PC-9 (cell line): ENCODE results near the gene C2CD2. TPM values are rescaled to one million over a fixed set of nuclear protein-coding genes. Genes with fewer than 3 reads are reported as not detected.

Experiments used
- BruUV-seq: library from RNA; stranded (reverse); fragments of 400-500 nt; replicated peaks from 2 replicates; lab custom pipeline; 2021; lab: Mats Ljungman, UMichigan
- CTCF ChIA-PET: fragments of 300-600 bp; sonication (Branson Sonifier 250); formaldehyde crosslinking; loops from one replicate; lab custom pipeline; 2022; ENCODE audit warnings: antibody characterized with exemption; lab: Charles Lee
- POLR2A ChIA-PET: fragments of 300-600 bp; sonication (Branson Sonifier 250); formaldehyde crosslinking; loops from one replicate; lab custom pipeline; 2022; ENCODE audit warnings: antibody characterized with exemption; ENCODE audit not compliant: unreplicated experiment; lab: Charles Lee
- DNase-seq, 2 experiments: peaks; one replicate each; pipeline versions ENCODE4 v3.0.0 to v3.0.0-alpha.2; 2015 to 2022; ENCODE audit warnings: mixed read lengths in 1 of 2
- H2AFZ ChIP-seq: fragments of 200-600 bp; sonication (generic); 2 replicates; pipeline ENCODE4 v1.8.1; 2017; ENCODE audit warnings: antibody characterized with exemption
- H3F3A ChIP-seq: fragments of 200-600 bp; sonication (generic); 2 replicates; pipeline ENCODE4 v1.8.1; 2017; ENCODE audit warnings: antibody characterized with exemption, mild to moderate bottlenecking, low read depth; ENCODE audit not compliant: insufficient read depth
- H3K27ac ChIP-seq: fragments of 200-600 bp; sonication (generic); 2 replicates; pipeline ENCODE4 v1.6.1; 2016; ENCODE audit warnings: mixed run types
- H3K27me3 ChIP-seq: fragments of 200-600 bp; sonication (generic); 2 replicates; pipeline ENCODE4 v1.6.1; 2016; ENCODE audit warnings: low read depth, mixed run types; ENCODE audit not compliant: insufficient read depth
- H3K36me3 ChIP-seq: fragments of 200-600 bp; sonication (generic); 2 replicates; pipeline ENCODE4 v1.6.1; 2016; ENCODE audit warnings: low read depth, mixed run types
- H3K4me1 ChIP-seq: fragments of 200-600 bp; sonication (generic); replicated peaks from 2 replicates; pipeline ENCODE4 v1.6.1; 2016; ENCODE audit warnings: mixed run types; ENCODE audit not compliant: insufficient read depth
- H3K4me2 ChIP-seq: fragments of 200-600 bp; sonication (generic); 2 replicates; pipeline ENCODE4 v1.6.1; 2017; ENCODE audit warnings: mixed run types
- H3K4me3 ChIP-seq: fragments of 200-600 bp; sonication (generic); 2 replicates; pipeline ENCODE4 v1.6.1; 2016; ENCODE audit warnings: mixed run types
- H3K79me2 ChIP-seq: fragments of 200-600 bp; sonication (generic); 2 replicates; pipeline ENCODE4 v1.6.1; 2017; ENCODE audit warnings: low read depth, mixed run types
- H3K9me2 ChIP-seq: fragments of 200-600 bp; sonication (generic); 2 replicates; pipeline ENCODE4 v1.8.1; 2017; ENCODE audit warnings: mild to moderate bottlenecking; ENCODE audit not compliant: insufficient read depth
- H3K9me3 ChIP-seq: fragments of 200-600 bp; sonication (generic); 2 replicates; pipeline ENCODE4 v1.8.1; 2016; ENCODE audit warnings: low read depth; ENCODE audit not compliant: insufficient read depth
- H4K20me1 ChIP-seq: fragments of 200-600 bp; sonication (generic); 2 replicates; pipeline ENCODE4 v1.8.1; 2017; ENCODE audit not compliant: insufficient read depth
- EZH2 ChIP-seq: fragments of 200-600 bp; sonication (generic); IDR thresholded peaks from 2 replicates; pipeline ENCODE4 v1.8.0; 2017; ENCODE audit warnings: antibody characterized with exemption, low read depth
- intact Hi-C: fragments of 100-400 bp; cut with micrococcal nuclease; formaldehyde crosslinking; loops from one replicate; pipeline ENCODE4 v1.10.0; 2022; ENCODE audit not compliant: unreplicated experiment
- total RNA-seq: library from RNA; stranded (reverse); gene quantifications from 2 replicates; pipeline ENCODE4 v1.2.3, GENCODE V29; 2021
- TF ChIP-seq, protein P1 (sequence below): fragments of 200-600 bp; sonication (generic); conservative IDR thresholded peaks from 2 replicates; pipeline ENCODE4 v1.6.1; 2017; ENCODE audit warnings: mixed run types, antibody characterized with exemption, mild to moderate bottlenecking, moderate library complexity

C2CD2 gene
- total RNA-seq, 1 experiment from 2014 or later, result 26.8 TPM

DNA sequence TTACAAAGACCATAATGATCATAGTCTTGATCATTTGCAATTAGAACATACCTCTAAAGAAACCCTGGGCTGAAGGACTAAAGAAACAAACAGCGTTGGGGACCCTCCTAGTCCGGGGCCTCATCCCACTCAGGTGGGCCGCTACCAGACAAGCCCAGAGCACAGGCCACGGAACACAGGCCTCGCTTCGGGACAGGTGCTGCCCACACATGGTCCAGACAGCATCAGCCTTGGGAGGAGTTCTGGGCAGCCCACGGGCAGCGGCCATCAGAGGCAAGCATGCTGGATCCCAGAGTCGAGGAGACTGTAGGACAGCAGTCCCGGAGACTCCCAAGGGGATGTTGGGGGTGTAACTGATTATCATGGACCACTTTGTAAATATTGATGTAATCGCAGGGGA, 4.9 kb downstream of the C2CD2 start:
- H3K27ac ChIP-seq, result no peak overlapping the region
- no peaks in the 10 kb centered on the region for H3K36me3 ChIP-seq
- 0 out of 2 replicates have a peak, but pooled peaks cover 4% of the 10 kb centered on the region for H4K20me1 ChIP-seq
- no peak overlapping the region for H2AFZ ChIP-seq
- H3F3A ChIP-seq, result no peaks in the 10 kb centered on the region
- peaks cover 77% of the 10 kb centered on the region for H3K79me2 ChIP-seq
- H3K4me3 ChIP-seq, result no peak overlapping the region
- no peaks in the 10 kb centered on the region for H3K9me3 ChIP-seq
- DNase-seq, result no peak
- ChIA-PET CTCF (interaction anchor here (0.5 kb wide), 1 partner anchor 296 kb away, joined by 5 read pairs; no protein-coding TSS in a partner anchor), POLR2A (interaction anchor here (0.6 kb wide), 1 partner anchor 22 kb away, joined by 3 read pairs; no protein-coding TSS in a partner anchor)
- H3K4me1 ChIP-seq, result peaks cover 14% of the 10 kb centered on the region
- TF ChIP-seq EZH2, result no peak
- TF ChIP-seq, protein P1, sequence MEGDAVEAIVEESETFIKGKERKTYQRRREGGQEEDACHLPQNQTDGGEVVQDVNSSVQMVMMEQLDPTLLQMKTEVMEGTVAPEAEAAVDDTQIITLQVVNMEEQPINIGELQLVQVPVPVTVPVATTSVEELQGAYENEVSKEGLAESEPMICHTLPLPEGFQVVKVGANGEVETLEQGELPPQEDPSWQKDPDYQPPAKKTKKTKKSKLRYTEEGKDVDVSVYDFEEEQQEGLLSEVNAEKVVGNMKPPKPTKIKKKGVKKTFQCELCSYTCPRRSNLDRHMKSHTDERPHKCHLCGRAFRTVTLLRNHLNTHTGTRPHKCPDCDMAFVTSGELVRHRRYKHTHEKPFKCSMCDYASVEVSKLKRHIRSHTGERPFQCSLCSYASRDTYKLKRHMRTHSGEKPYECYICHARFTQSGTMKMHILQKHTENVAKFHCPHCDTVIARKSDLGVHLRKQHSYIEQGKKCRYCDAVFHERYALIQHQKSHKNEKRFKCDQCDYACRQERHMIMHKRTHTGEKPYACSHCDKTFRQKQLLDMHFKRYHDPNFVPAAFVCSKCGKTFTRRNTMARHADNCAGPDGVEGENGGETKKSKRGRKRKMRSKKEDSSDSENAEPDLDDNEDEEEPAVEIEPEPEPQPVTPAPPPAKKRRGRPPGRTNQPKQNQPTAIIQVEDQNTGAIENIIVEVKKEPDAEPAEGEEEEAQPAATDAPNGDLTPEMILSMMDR, result no peak
- H3K27me3 ChIP-seq, result no peaks in the 10 kb centered on the region
- intact Hi-C loops, result no loop called here
- no peaks in the 10 kb centered on the region for H3K9me2 ChIP-seq
- H3K4me2 ChIP-seq, result no peak overlapping the region
- no TSS peak for BruUV-seq

DNA sequence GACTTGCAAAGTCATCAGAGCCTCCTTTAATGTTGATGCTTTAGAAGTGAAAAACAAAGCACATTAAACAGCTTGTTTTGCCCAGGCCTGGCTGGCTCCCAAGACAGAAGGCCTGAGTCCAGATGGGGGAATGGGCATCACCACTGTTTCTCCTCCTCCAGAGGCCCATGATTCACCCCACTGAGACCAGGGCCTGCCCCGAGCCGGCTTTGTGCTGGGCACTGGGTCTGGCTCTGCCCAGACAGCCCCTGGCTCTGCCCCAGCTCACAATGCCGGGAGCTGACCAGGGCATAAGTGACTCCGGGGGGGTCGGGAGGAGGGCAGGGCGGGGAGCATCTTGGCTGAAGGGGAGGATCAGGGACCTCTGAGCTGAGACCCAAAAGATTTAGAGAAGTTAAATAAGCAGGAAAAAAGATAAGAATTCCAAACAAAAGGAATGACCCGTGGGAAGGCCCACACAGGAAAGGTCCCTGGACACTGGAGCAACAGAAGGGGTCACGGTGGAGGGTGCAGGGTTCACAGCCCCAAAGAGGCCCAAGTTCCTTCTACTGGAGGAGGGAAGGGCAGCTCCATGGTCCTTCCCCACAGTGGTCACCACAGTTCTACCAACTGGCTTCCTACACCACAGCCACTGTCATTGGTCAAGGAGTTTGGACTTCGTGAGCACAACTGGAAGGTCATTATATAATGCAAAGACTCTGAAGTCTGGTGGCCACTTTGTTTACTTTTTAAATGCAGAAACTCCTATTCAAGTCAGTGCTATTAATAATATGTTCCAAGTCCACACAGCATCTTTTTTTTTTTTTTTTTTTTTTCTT, 5.5 kb downstream of the C2CD2 start:
- no peak overlapping the region for H3K4me3 ChIP-seq
- 0 out of 2 replicates have a peak, but pooled peaks cover 4% of the 10 kb centered on the region for H4K20me1 ChIP-seq
- intact Hi-C loops, result no loop called here
- ChIA-PET POLR2A (interaction anchor here (0.6 kb wide), 1 partner anchor 22 kb away, joined by 3 read pairs; no protein-coding TSS in a partner anchor), CTCF (no interaction called here)
- H3F3A ChIP-seq, result no peaks in the 10 kb centered on the region
- peaks cover 81% of the 10 kb centered on the region for H3K79me2 ChIP-seq
- H2AFZ ChIP-seq, result no peak overlapping the region
- H3K9me3 ChIP-seq, result no peaks in the 10 kb centered on the region
- no peak overlapping the region for H3K27ac ChIP-seq
- no peak overlapping the region for H3K4me2 ChIP-seq
- DNase-seq, result no peak
- H3K9me2 ChIP-seq, result no peaks in the 10 kb centered on the region
- TF ChIP-seq, protein P1, result no peak
- TF ChIP-seq EZH2, result no peak
- no peaks in the 10 kb centered on the region for H3K36me3 ChIP-seq
- no peaks in the 10 kb centered on the region for H3K27me3 ChIP-seq
- H3K4me1 ChIP-seq, result peaks cover 14% of the 10 kb centered on the region
- no TSS peak for BruUV-seq

DNA sequence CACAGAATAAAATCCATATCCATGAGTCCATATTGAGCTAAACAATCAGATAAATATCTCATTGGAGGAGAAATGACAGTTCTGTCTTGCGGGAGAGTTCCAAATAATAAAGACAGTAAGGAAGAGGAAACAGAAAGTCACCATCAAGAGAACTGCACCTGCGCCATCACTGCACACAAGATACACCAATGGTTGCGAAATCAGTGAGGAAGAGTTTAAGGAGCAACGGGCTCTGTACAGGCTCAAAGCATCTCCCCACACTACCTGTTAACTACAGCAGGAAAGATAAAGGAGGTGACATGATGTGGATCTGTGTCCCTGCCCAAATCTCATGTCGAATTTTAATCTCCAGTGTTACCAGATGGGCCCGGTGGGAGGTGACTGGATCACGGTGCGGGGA, 7.8 kb downstream of the C2CD2 start:
- Histone ChIP-seq H3K27me3 (no peaks in the 10 kb centered on the region), H2AFZ (no peak overlapping the region), H3K9me3 (no peaks in the 10 kb centered on the region), H3K4me2 (no peak overlapping the region), H4K20me1 (0 out of 2 replicates have a peak, but pooled peaks cover 4% of the 10 kb centered on the region), H3K4me1 (no peaks in the 10 kb centered on the region), H3K79me2 (peaks cover 62% of the 10 kb centered on the region), H3K27ac (no peak overlapping the region), H3K4me3 (no peak overlapping the region), H3K36me3 (no peaks in the 10 kb centered on the region), H3K9me2 (no peaks in the 10 kb centered on the region), H3F3A (no peaks in the 10 kb centered on the region)
- no peak for DNase-seq
- intact Hi-C loops, result no loop called here
- ChIA-PET POLR2A (no interaction called here), CTCF (no interaction called here)
- no peak for TF ChIP-seq EZH2
- TF ChIP-seq, protein P1, result no peak
- no TSS peak for BruUV-seq
